Activated CD4-positive, alpha-beta T cell treated with anti-CD3 and anti-CD28 coated beads for 36 hours (primary cell): Measurements from ENCODE around the gene RNF151. TPM values are rescaled to one million over a fixed set of nuclear protein-coding genes. Genes with fewer than 3 reads are reported as not detected.
A peak's percentile ranks its signal among the peaks of the same experiment; 100 is the strongest.
"Not testable (repeated sequence)": the region's sequence is repeated elsewhere in the genome, so short reads cannot be mapped to it uniquely, and the experiment has no call there.

Source experiments
- ATAC-seq: fragments of 200-7000 bp; cut with Tn5 transposase; one replicate; pipeline ENCODE4 v1.10.0; 2021; ENCODE audit warnings: mild to moderate bottlenecking, moderate library complexity
- CTCF ChIA-PET: fragments of 350-600 bp; sonication (Branson Sonifier 250); formaldehyde crosslinking; loops from one replicate; lab custom pipeline; 2021; ENCODE audit warnings: antibody characterized with exemption; lab: Charles Lee
- POLR2A ChIA-PET: fragments of 350-600 bp; sonication (Branson Sonifier 250); formaldehyde crosslinking; loops from one replicate; lab custom pipeline; 2021; ENCODE audit warnings: antibody characterized with exemption, inconsistent platforms; lab: Charles Lee
- DNase-seq: peaks from one replicate; pipeline ENCODE4 v3.0.0-alpha.2; 2020
- H3K27ac Mint-ChIP-seq: one replicate; pipeline ENCODE4 v1.8.0; 2021; ENCODE audit warnings: mixed read lengths
- H3K27me3 Mint-ChIP-seq: one replicate; pipeline ENCODE4 v1.8.0; 2021; ENCODE audit warnings: mixed read lengths
- H3K36me3 Mint-ChIP-seq: one replicate; pipeline ENCODE4 v1.8.0; 2021; ENCODE audit warnings: low read depth, mixed read lengths
- H3K4me1 Mint-ChIP-seq: one replicate; pipeline ENCODE4 v1.8.0; 2021; ENCODE audit warnings: mixed read lengths
- H3K4me3 Mint-ChIP-seq: one replicate; pipeline ENCODE4 v1.8.0; 2021; ENCODE audit warnings: mild to moderate bottlenecking, moderate library complexity, mixed read lengths
- H3K9me3 Mint-ChIP-seq: one replicate; pipeline ENCODE4 v1.8.0; 2021; ENCODE audit warnings: low read depth, mixed read lengths
- intact Hi-C, 2 experiments: fragments of 100-400 bp; cut with DNase I in 1 of 2; cut with micrococcal nuclease in 1 of 2; formaldehyde crosslinking; loops; one replicate each; pipeline versions ENCODE4 v1.14.2 to v1.15.1; 2022 to 2024; cut with DNase I, micrococcal nuclease
- total RNA-seq, 2 experiments: library from RNA; stranded (reverse); gene quantifications; one replicate each; pipeline ENCODE4 v1.2.3, GENCODE V29; 2021

RNF151 gene
- total RNA-seq, 2 experiments from 2014 or later = not detected

DNA sequence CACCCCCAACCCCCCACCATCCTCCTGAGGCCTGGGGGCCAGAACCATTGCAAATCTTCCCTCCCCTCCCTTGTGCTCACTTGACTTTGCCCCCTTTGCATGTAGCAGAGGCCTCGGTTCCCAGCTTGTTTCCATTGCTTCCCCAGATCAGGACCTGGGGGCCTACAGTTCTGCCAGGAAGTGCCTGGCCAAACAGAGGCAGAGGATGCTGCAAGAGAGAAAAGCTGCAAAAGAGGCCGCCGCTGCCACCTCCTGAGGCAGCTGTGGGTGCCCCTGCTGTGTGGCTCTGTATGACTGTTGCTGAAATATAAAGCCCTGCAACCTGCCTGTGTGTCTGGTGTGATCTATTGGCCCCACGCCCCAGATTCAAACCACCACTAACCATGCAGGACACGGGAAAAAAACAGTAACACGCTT, 5.0 kb upstream of the RNF151 start:
- no peaks in the 10 kb centered on the region for H3K9me3 Mint-ChIP-seq
- CTCF ChIA-PET = no interaction called here
- DNase-seq = peak; percentile 57
- peak overlapping the region; percentile 99 for H3K27ac Mint-ChIP-seq
- H3K36me3 Mint-ChIP-seq = peaks cover 49% of the 10 kb centered on the region
- peak overlapping the region; percentile 96 for H3K4me3 Mint-ChIP-seq
- no peaks in the 10 kb centered on the region for H3K27me3 Mint-ChIP-seq
- H3K4me1 Mint-ChIP-seq = peaks cover 38% of the 10 kb centered on the region
- POLR2A ChIA-PET = interaction anchor here (1.7 to 2.5 kb wide), 2 partner anchors 10 to 18 kb away, joined by 9 to 14 read pairs; partner anchors contain the start of genes MSRB1 and TBL3
- no peak for ATAC-seq
- intact Hi-C loops = loop anchor here in 1 of 2 experiments (2.0 to 5.0 kb wide), 2 partner anchors 46 to 193 kb away; partner anchors contain the start of genes TRAF7 and ZNF598

DNA sequence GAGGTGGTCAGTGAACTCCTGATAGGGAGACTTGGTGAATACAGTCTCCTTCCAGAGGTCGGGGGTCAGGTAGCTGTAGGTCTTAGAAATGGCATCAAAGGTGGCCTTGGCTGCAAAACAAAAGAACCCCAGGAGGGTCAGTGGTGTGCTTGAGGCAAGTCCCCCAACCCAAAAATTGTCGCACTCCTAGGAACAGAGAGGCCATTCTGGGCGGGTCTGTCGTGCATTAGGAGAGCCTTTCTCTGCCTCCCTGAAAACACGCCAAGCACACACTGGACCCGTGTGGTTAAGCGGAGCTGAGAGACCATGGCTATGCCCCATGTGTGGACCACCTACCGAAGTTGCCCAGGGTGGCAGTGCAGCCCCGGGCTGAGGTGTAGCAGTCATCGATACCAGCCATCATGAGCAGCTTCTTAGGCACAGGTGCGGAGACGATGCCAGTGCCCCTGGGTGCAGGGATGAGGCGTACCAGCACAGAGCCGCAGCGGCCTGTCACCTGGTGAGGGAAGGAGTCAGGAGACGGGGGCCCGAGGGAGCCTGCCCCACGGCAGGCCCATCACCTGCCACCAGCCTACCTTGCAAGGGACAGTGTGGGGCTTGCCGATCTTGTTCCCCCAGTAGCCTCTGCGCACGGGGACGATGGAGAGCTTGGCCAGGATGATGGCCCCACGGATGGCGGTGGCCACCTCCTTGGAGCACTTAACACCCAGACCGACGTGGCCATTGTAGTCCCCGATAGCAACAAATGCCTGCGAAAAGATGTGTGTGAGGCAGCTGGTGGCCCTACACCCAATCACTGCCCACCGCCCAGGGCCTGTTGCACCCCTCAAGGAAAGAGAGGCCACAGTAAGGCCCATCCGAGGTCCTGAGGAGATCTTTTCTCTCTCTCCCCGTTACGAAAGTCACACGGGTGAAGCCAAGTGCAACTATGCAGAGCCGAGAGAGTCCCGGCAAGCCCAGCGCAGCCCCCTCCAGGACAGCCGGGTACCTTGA, 4.2 kb upstream of the RNF151 start:
- POLR2A ChIA-PET = interaction anchor here (1.7 to 2.5 kb wide), 2 partner anchors 9 to 19 kb away, joined by 9 to 14 read pairs; partner anchors contain the start of genes MSRB1 and TBL3
- H3K27me3 Mint-ChIP-seq, CTCF ChIA-PET, H3K9me3 Mint-ChIP-seq, ATAC-seq, DNase-seq: not testable (repeated sequence)
- Mint-ChIP-seq H3K36me3 (peaks cover 49% of the 10 kb centered on the region), H3K27ac (peak overlapping the region; percentile 99), H3K4me3 (peak overlapping the region; percentile 96), H3K4me1 (peaks cover 38% of the 10 kb centered on the region)
- intact Hi-C loops = loop anchor here in 1 of 2 experiments (5.0 kb wide), 1 partner anchor 45 kb away; the partner anchor contains the start of gene ZNF598

DNA sequence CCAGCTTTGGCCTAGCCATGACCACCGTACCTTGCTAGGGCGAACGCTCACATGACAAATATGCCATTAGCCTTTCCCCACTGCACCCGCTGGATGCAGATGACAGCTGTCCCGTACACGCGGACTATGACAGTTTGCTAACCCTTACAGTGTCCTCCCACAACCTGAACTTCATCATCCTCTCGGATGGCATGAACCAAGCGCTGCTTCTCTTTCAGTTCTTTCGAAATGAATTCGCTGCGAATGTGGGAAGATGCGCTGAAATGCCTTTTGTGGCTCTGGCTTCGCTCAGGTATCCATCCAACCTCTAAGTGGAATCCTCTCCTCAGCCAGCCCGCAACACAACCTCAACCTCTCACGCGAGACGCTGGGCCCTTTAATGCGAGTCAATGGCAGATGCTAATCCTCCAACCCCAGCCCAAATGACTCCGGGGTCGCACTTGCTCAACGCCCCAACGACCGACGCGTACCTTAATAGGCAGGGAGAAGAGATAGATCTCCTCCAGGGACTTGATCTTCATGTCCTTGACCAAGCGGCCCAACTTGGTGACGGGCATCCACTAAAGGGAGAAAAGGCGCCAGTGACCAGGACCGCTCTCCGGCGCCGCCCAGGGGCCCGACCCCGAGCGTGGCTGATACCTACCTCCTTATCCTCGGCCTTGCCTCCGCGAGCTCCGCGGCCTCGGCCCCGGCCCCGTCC, 2.7 kb upstream of the RNF151 start:
- ChIA-PET CTCF (interaction anchor here (0.6 to 1.4 kb wide), 4 partner anchors 11 to 181 kb away, joined by 3 to 5 read pairs (median 4); partner anchors contain the start of genes NUBP2, SPSB3 and TSC2), POLR2A (interaction anchor here (0.7 to 1.4 kb wide), 16 partner anchors 11 to 789 kb away, joined by 3 to 14 read pairs (median 4); partner anchors contain the start of genes EME2, GFER, MAPK8IP3 and MRPS34)
- Mint-ChIP-seq H3K9me3 (no peaks in the 10 kb centered on the region), H3K4me3 (peak overlapping the region; percentile 96), H3K27me3 (no peaks in the 10 kb centered on the region), H3K36me3 (peaks cover 53% of the 10 kb centered on the region), H3K4me1 (peaks cover 38% of the 10 kb centered on the region), H3K27ac (peak overlapping the region; percentile 99)
- peak; percentile 0 for ATAC-seq
- peak; percentile 36 for DNase-seq
- intact Hi-C loops = loop anchor here (1.0 to 5.0 kb wide), 9 partner anchors 21 to 655 kb away; partner anchors contain the start of genes CRAMP1 (in 1 of the 2), FAHD1 (in 1 of the 2), IFT140 (in 1 of the 2) and MSRB1 (in 1 of the 2)

DNA sequence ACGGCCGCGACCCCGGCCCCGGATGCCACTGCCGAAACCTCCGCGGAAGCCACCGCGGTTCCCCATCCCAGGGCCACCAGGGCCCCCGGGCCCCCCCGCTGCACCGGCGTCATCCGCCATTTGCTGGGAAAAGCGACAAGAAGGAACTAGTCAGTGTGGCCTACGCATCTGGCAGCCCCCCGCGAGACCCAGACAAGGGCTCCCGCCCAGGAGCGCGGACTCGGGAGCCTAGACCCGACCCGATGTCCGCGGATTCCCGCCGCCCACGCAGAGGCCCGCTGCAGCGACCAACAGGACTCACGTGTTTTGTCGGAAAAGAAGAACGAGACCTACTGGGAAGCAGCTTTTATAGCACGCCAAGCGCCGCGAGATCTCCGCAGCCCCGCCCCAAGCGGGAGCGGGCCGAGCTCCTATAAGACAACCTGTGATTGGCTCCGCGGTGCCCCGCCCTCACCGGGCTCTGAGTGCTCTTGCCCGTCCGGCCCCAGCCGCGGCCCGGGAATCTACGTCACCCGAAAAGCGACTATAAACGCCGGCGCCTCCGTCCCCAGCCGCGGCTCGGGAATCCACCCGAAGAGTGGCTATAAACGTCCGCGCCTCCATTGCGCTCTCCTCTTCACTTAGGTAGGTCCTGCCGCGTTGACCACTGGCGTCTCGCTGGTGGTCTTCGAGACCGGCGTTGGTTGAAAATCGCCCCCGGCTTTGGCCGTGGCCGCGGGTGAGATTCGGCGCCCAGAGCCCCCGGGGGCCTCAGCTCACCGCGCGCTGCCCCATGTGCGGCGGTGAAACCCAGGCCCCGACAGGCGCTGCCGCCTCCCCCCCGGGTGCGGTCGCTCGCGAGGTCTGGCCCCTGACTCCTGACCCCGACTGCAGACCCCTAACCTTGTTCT, 1.9 kb upstream of the RNF151 start, which contains the start of gene RPS2:
RPS2 (minus strand) TSS at position 321 of the 890 bp plus-strand sequence; CDS start at position 120, 201 bp downstream.
- ChIA-PET CTCF (interaction anchor here (0.6 to 1.4 kb wide), 5 partner anchors 11 to 182 kb away, joined by 3 to 5 read pairs (median 3); partner anchors contain the start of genes NUBP2, SPSB3 and TSC2), POLR2A (interaction anchor here (0.6 to 1.4 kb wide), 22 partner anchors 10 to 788 kb away, joined by 3 to 14 read pairs (median 4); partner anchors contain the start of genes EME2, GFER, JPT2 and MAPK8IP3)
- peak within 1 kb of the TSS; percentile 96 for H3K4me3 Mint-ChIP-seq
- H3K27ac Mint-ChIP-seq = peak within 1 kb of the TSS; percentile 99
- DNase-seq = peak; percentile 100
- intact Hi-C loops = loop anchor here (1.0 to 5.0 kb wide), 9 partner anchors 21 to 655 kb away; partner anchors contain the start of genes CRAMP1 (in 1 of the 2), FAHD1 (in 1 of the 2), IFT140 (in 1 of the 2) and MSRB1 (in 1 of the 2)
- no peaks in the 10 kb centered on the region for H3K27me3 Mint-ChIP-seq
- peaks cover 53% of the 10 kb centered on the region for H3K36me3 Mint-ChIP-seq
- peaks cover 38% of the 10 kb centered on the region for H3K4me1 Mint-ChIP-seq
- ATAC-seq = peak; percentile 81
- no peaks in the 10 kb centered on the region for H3K9me3 Mint-ChIP-seq

DNA sequence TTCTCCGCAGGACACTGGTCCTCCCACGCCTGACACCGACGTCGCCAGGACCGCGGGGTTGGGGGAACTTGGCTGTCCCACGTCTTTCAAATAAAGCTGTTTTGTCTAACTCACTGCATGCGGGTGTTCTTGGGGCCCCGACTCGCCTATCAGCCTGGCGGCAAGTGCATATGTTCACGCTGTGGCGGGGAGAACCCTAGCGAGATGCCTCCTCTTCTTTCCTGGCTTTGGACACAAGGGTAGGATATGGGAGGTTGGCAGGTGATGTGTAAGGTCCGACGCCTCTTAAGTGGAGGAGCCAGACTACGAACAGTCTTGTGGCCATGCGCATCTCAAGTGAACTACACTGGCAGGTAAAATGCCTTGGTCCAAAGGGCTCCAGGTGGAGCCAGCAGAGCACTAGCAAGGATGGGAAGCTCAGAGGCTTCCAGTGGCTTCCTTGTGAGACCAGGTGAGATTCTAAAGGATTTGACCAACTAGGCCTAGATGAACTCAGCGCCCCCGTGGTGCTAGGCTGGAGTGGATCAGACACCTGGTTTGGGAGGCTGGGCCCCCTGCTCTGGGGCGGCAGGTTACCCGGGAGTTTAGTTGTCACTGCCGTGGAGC, 1.2 kb upstream of the RNF151 start:
- Mint-ChIP-seq H3K9me3 (no peaks in the 10 kb centered on the region), H3K4me1 (peaks cover 35% of the 10 kb centered on the region), H3K4me3 (peak overlapping the region; percentile 96), H3K36me3 (peaks cover 49% of the 10 kb centered on the region), H3K27ac (peak overlapping the region; percentile 94), H3K27me3 (no peaks in the 10 kb centered on the region)
- ChIA-PET POLR2A (interaction anchor here (0.6 to 1.4 kb wide), 20 partner anchors 16 to 787 kb away, joined by 3 to 14 read pairs (median 4); partner anchors contain the start of genes GFER, JPT2, MSRB1 and NOXO1), CTCF (interaction anchor here (0.7 to 1.4 kb wide), 5 partner anchors 20 to 183 kb away, joined by 3 to 4 read pairs (median 3); partner anchors contain the start of genes NUBP2, SPSB3 and TSC2)
- DNase-seq (no peak), ATAC-seq (no peak)
- intact Hi-C loops = loop anchor here in 1 of 2 experiments (2.0 kb wide), 2 partner anchors 81 to 353 kb away; partner anchors contain the start of genes CRAMP1, IFT140, NTHL1 and TSC2

DNA sequence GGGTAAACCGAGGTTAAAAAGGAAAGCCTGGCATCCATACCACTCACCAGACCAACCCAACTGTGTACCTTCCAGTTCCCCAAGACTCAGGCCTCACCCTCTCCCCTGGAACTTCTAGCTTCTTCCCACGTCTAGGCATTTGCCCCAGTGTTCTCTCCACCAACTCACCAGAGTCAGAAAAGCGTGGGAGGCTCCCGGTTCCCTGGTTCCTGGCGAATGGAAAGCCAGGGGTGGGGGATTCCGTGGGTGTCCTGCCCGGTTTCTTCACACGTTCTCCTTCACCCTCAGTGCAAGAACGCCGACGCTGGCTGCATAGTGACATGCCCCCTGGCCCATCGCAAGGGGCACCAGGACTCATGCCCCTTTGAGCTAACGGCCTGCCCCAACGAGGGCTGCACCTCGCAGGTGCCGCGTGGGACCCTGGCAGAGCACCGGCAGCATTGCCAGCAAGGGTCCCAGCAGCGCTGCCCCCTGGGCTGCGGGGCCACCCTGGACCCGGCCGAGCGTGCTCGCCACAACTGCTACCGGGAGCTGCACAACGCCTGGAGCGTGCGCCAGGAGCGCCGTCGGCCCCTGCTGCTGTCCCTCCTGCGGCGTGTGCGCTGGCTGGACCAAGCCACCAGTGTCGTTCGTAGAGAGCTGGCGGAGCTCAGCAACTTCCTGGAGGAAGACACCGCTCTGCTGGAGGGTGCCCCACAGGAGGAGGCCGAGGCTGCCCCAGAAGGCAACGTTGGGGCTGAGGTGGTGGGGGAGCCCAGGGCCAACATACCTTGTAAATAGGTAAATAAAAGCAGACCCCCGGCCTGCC, 1.7 kb downstream of the RNF151 start:
- POLR2A ChIA-PET = no interaction called here
- CTCF ChIA-PET = no interaction called here
- Mint-ChIP-seq H3K36me3 (peaks cover 37% of the 10 kb centered on the region), H3K4me3 (no peak overlapping the region), H3K27ac (no peak overlapping the region), H3K9me3 (no peaks in the 10 kb centered on the region), H3K27me3 (no peaks in the 10 kb centered on the region), H3K4me1 (peaks cover 26% of the 10 kb centered on the region)
- DNase-seq (no peak), ATAC-seq (no peak)
- intact Hi-C loops = no loop called here

DNA sequence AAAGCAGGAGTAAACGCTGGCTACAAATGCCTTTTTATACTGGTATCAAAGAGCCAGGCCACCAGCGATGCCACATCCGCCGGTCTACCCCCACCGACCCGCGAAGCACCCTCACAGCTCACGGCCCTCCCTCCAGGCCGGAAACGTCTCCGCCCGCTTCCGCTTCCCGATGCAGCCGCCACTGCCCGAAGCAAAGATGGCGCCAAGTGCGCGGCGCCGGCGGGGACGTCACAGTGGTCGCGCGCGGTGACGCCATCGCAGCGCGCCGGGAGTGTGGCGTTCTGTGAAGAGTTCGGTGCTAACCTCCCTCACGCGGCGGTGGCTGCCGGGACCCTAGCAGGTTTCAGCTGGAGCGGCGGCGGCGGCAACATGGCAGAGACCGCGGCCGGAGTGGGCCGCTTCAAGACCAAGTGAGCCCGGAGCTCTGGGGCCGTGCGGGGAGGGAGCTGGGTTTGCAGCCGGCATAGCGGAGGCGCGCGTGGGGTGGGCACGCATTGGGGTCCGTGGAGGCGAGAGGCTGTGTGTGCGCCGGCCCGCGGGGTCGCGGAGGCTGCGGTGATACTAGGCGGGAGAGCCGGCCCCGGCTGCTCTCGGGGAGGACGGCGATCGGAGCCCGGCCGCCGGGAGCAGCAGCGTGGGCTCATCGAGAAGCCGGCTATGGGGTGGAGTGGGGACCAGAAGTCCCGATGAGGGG, 5.3 kb downstream of the RNF151 start, which contains the start of gene TBL3:
TBL3 (plus strand) TSS at position 258 of the 694 bp plus-strand sequence; CDS start at position 370, 112 bp downstream.
- Mint-ChIP-seq H3K36me3 (peaks cover 33% of the 10 kb centered on the region), H3K4me3 (peak within 1 kb of the TSS; percentile 99), H3K27me3 (no peaks in the 10 kb centered on the region), H3K4me1 (peaks cover 16% of the 10 kb centered on the region), H3K9me3 (no peaks in the 10 kb centered on the region), H3K27ac (peak within 1 kb of the TSS; percentile 99)
- DNase-seq (peak; percentile 98), ATAC-seq (peak; percentile 97)
- intact Hi-C loops = loop anchor here (1.0 to 5.0 kb wide), 10 partner anchors 12 to 552 kb away; partner anchors contain the start of genes MSRB1 (in 2 of the 2), E4F1 (in 1 of the 2), GFER (in 1 of the 2) and NTHL1 (in 1 of the 2)
- POLR2A ChIA-PET = interaction anchor here (0.8 to 2.3 kb wide), 4 partner anchors 11 to 189 kb away, joined by 5 to 14 read pairs (median 7); partner anchors contain the start of genes MSRB1, NUBP2, SPSB3 and TRAF7
- CTCF ChIA-PET = interaction anchor here (0.9 to 1.8 kb wide), 5 partner anchors 11 to 29 kb away, joined by 3 to 8 read pairs (median 4); partner anchors contain the start of genes GFER and MSRB1

DNA sequence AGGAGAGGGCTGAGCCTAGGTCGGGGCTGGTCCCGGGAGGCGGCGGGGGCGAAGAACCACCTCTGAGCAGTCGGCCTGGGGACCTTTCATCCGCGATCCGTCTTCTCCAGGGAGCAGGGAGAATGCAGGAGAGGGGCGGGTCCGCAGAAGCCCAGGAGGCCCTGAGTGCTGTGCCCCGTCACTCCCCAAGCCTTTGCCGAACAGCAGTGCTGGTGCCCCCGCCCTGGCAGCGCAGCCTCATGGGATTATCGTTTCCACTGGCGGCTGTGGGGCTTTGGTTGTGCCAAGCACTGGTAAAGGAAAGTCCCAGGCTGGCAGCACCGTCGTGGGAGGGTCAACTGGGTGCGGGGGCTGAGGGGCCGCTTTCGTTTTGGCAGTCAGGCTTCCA, 5.8 kb downstream of the RNF151 start:
- peak; percentile 47 for DNase-seq
- Mint-ChIP-seq H3K36me3 (peaks cover 36% of the 10 kb centered on the region), H3K9me3 (no peaks in the 10 kb centered on the region), H3K4me3 (peak overlapping the region; percentile 99), H3K4me1 (peaks cover 16% of the 10 kb centered on the region), H3K27ac (peak overlapping the region; percentile 31), H3K27me3 (no peaks in the 10 kb centered on the region)
- intact Hi-C loops = loop anchor here (1.0 to 5.0 kb wide), 6 partner anchors 12 to 552 kb away; partner anchors contain the start of genes GFER (in 1 of the 2), NTHL1 (in 1 of the 2), RNPS1 (in 1 of the 2) and SYNGR3 (in 1 of the 2)
- peak; percentile 3 for ATAC-seq
- ChIA-PET CTCF (interaction anchor here (0.9 to 1.0 kb wide), 2 partner anchors 10 to 12 kb away, joined by 3 read pairs; partner anchors contain the start of gene GFER), POLR2A (interaction anchor here (0.8 to 2.3 kb wide), 2 partner anchors 12 to 29 kb away, joined by 5 to 14 read pairs; partner anchors contain the start of gene MSRB1)
